Aorta (tissue), 5 donors: ENCODE data around the gene MYO1A. TPM values are rescaled to one million over a fixed set of nuclear protein-coding genes. Genes with fewer than 3 reads are reported as not detected.
"Not testable (repeated sequence)": the region's sequence is repeated elsewhere in the genome, so short reads cannot be mapped to it uniquely, and the experiment has no call there.

Experiments used
- ATAC-seq: fragments of 200-7000 bp; cut with Tn5 transposase; one replicate; pipeline ENCODE4 v1.9.1; 2022; ENCODE audit warnings: moderate library complexity; ENCODE audit not compliant: low FRiP score
- DNase-seq, 2 donors: peaks; one replicate each; pipeline ENCODE4 v3.0.0-alpha.2; 2020
- H3K27ac ChIP-seq, 2 donors: one replicate each; pipeline ENCODE4 v1.5.1; 2013; ENCODE audit warnings: low read length in 2 of 2, mild to moderate bottlenecking in 2 of 2, moderate library complexity in 2 of 2, control low read depth in 1 of 2, inconsistent platforms in 1 of 2, low read depth in 1 of 2
- H3K27me3 ChIP-seq, 2 donors: one replicate each; pipeline ENCODE4 v1.6.1; 2013; ENCODE audit warnings: control low read depth in 1 of 2, low read length in 1 of 2, mild to moderate bottlenecking in 1 of 2, moderate library complexity in 1 of 2; ENCODE audit not compliant: insufficient read depth in 2 of 2, control insufficient read depth in 1 of 2
- H3K36me3 ChIP-seq, 2 donors: one replicate each; pipeline ENCODE4 v1.6.1; 2013; ENCODE audit warnings: control low read depth in 1 of 2, low read length in 1 of 2, mild to moderate bottlenecking in 1 of 2; ENCODE audit not compliant: insufficient read depth in 2 of 2, control insufficient read depth in 1 of 2
- H3K4me1 ChIP-seq, 2 donors: one replicate each; pipeline ENCODE4 v1.6.1; 2013; ENCODE audit warnings: low read length in 2 of 2, control low read depth in 1 of 2, mild to moderate bottlenecking in 1 of 2, moderate library complexity in 1 of 2; ENCODE audit not compliant: insufficient read depth in 2 of 2, control insufficient read depth in 1 of 2
- H3K4me3 ChIP-seq, 2 donors: one replicate each; pipeline ENCODE4 v1.5.1; 2013; ENCODE audit warnings: low read length in 2 of 2, control low read depth in 1 of 2, mild to moderate bottlenecking in 1 of 2
- H3K9me3 ChIP-seq: one replicate; pipeline ENCODE4 v1.6.1; 2013; ENCODE audit warnings: mild to moderate bottlenecking, low read length; ENCODE audit not compliant: control insufficient read depth
- WGBS, 2 donors: extraction: QIAGEN DNeasy Blood & Tissue Kit; methylation state at CpG; one replicate each; pipeline ENCODE4 v1.1.7; 2013; 5-methylcytosine and 5-hydroxymethylcytosine counted together
- intact Hi-C, 2 donors: fragments of 100-400 bp; cut with DNase I; formaldehyde crosslinking; loops; one replicate each; pipeline versions ENCODE4 v1.14.2 to v1.15.0; 2022
- polyA plus RNA-seq, 2 donors: library from polyadenylated mRNA; stranded (reverse); fragments of 200-250 nt; gene quantifications; one replicate each; pipeline ENCODE4 v1.2.3, GENCODE V29; 2013
- total RNA-seq, 2 donors: library from RNA; stranded (reverse); fragmentation: NEBNext Ultra II Directional; extraction: Animal tissue kit (Norgen Biotek cat#: 25700); gene quantifications; one replicate each; pipeline ENCODE4 v1.2.1, GENCODE V29; 2021
- donor health status: healthy with polysubstance abuse.
- donor health status: Bipolar disorder and iron deficiency.
- donor health status: DM: no; HTN: no; CAD: no.
- donor health status: DM: no; HTN: no; CAD: no.
- donor health status: DM: yes; HTN: yes; CAD: no.

MYO1A gene
- total and polyA plus RNA-seq, 4 donors = 0.05 to 77.4 (median 1.0) TPM

- H3K27ac ChIP-seq = no peak overlapping the region
- H3K4me1 ChIP-seq = no peaks in the 10 kb centered on the region
- H3K4me3 ChIP-seq = no peak overlapping the region
- intact Hi-C loops = no loop called here
- DNase-seq (no peak), ATAC-seq (no peak)
- H3K27me3 ChIP-seq = no peaks in the 10 kb centered on the region
- WGBS, 2 donors = 88 to 90% methylated on average over 6 of the region's 6 CpGs
- no peaks in the 10 kb centered on the region for H3K9me3 ChIP-seq
- H3K36me3 ChIP-seq = peaks cover 9 to 10% of the 10 kb centered on the region in 2 donors
Observed at GRCh38 chr12:57057067-57057751, 7.3 kb upstream of the MYO1A start.

GRCh38 chr12:57055824-57056223 lies 5.9 kb upstream of the MYO1A start:
- 54 to 58% methylated on average over 3 of the region's 3 CpGs for WGBS, 2 donors
- DNase-seq (no peak), ATAC-seq (no peak)
- peaks cover 9 to 10% of the 10 kb centered on the region in 2 donors for H3K36me3 ChIP-seq
- no peaks in the 10 kb centered on the region for H3K4me1 ChIP-seq
- no peak overlapping the region for H3K4me3 ChIP-seq
- no peaks in the 10 kb centered on the region for H3K27me3 ChIP-seq
- no peak overlapping the region for H3K27ac ChIP-seq
- intact Hi-C loops = no loop called here
- no peaks in the 10 kb centered on the region for H3K9me3 ChIP-seq

GRCh38 chr12:57053901-57054300 lies 4.0 kb upstream of the MYO1A start:
- intact Hi-C loops, ATAC-seq, H3K9me3 ChIP-seq, H3K4me1 ChIP-seq, H3K27ac ChIP-seq, H3K4me3 ChIP-seq, H3K27me3 ChIP-seq, H3K36me3 ChIP-seq, DNase-seq: not testable (repeated sequence)
- WGBS, 2 donors = 92 to 97% methylated on average over 4 of the region's 4 CpGs

- intact Hi-C loops, ATAC-seq, H3K27ac ChIP-seq, DNase-seq, H3K36me3 ChIP-seq, H3K4me3 ChIP-seq, H3K9me3 ChIP-seq, H3K27me3 ChIP-seq, H3K4me1 ChIP-seq: not testable (repeated sequence)
- WGBS, 2 donors = 93 to 96% methylated on average over 4 of the region's 4 CpGs
Observed at GRCh38 chr12:57053146-57053545, 3.2 kb upstream of the MYO1A start.

- H3K27ac ChIP-seq = no peak overlapping the region
- intact Hi-C loops = no loop called here
Observed at GRCh38 chr12:57051011-57051410, 1.1 kb upstream of the MYO1A start.

GRCh38 chr12:57049119-57049446 lies 846 bp downstream of the MYO1A start:
- H3K4me1 ChIP-seq = no peaks in the 10 kb centered on the region
- no peak for DNase-seq
- intact Hi-C loops = no loop called here
- H3K4me3 ChIP-seq = no peak overlapping the region
- H3K27me3 ChIP-seq = no peaks in the 10 kb centered on the region
- WGBS, 2 donors = 85 to 86% methylated on average over 4 of the region's 4 CpGs
- H3K9me3 ChIP-seq = no peaks in the 10 kb centered on the region
- no peaks in the 10 kb centered on the region for H3K36me3 ChIP-seq
- no peak overlapping the region for H3K27ac ChIP-seq
- no peak for ATAC-seq

More at GRCh38 chr12:57051011-57051410, 1.1 kb upstream of the MYO1A start:
- Histone ChIP-seq H3K4me3 (no peak overlapping the region), H3K36me3 (no peaks in the 10 kb centered on the region), H3K9me3 (no peaks in the 10 kb centered on the region), H3K4me1 (no peaks in the 10 kb centered on the region), H3K27me3 (no peaks in the 10 kb centered on the region)
- DNase-seq (no peak), ATAC-seq (no peak)
- 82 to 89% methylated on average over 1 of the region's 1 CpG for WGBS, 2 donors

- no peak overlapping the region for H3K4me3 ChIP-seq
- no peaks in the 10 kb centered on the region for H3K36me3 ChIP-seq
- no peaks in the 10 kb centered on the region for H3K27me3 ChIP-seq
- DNase-seq (no peak), ATAC-seq (no peak)
- 75 to 88% methylated on average over 1 of the region's 1 CpG for WGBS, 2 donors
- intact Hi-C loops = no loop called here
- no peak overlapping the region for H3K27ac ChIP-seq
- H3K4me1 ChIP-seq = no peaks in the 10 kb centered on the region
- no peaks in the 10 kb centered on the region for H3K9me3 ChIP-seq
Observed at GRCh38 chr12:57048423-57049118, 1.4 kb downstream of the MYO1A start.

GRCh38 chr12:57047981-57048380 lies 1.9 kb downstream of the MYO1A start:
- Histone ChIP-seq H3K9me3 (no peaks in the 10 kb centered on the region), H3K36me3 (no peaks in the 10 kb centered on the region), H3K4me1 (no peaks in the 10 kb centered on the region), H3K27me3 (no peaks in the 10 kb centered on the region), H3K27ac (no peak overlapping the region), H3K4me3 (no peak overlapping the region)
- ATAC-seq (no peak), DNase-seq (no peak)
- WGBS, 2 donors = 71 to 72% methylated on average over 1 of the region's 1 CpG
- intact Hi-C loops = no loop called here
